CD4-positive, alpha-beta T cell treated with Interleukin-17A for 4 hours (primary cell): ENCODE data around the gene KAZN.
"Not testable (repeated sequence)": the region's sequence is repeated elsewhere in the genome, so short reads cannot be mapped to it uniquely, and the experiment has no call there.

Experiments
- DNase-seq: peaks from one replicate; pipeline ENCODE4 v3.0.0-alpha.2; 2020; ENCODE audit warnings: mixed read lengths

The KAZN gene

DNA sequence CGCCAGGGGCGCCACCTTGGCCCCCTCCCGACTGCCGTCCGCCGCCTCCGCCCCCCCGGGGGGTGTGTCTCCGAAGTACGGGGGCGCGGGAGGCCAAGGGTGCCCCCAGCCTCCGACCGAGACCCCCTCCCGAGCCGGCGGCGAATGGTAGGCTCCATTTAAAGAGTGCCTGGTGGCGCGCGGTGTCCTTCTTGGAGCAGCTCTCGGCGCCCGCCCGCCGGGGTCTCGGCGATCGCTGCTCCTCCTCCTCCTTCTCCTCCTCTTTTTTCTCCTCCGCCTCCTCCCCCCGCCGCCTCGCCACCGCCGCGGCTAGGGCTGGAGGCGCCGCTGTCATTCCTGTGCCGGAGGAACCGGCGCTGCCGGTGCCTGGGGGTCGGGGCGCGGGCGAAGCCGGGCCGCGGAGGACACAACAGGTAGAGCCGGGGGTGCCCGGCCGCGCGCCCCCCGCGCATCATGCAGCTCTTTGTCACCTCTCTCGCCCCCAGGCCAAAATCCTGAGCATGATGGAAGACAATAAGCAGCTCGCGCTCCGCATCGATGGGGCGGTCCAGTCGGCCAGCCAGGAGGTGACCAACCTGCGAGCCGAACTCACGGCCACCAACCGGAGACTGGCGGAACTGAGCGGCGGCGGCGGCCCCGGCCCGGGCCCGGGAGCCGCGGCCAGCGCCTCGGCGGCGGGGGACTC, at the start of gene KAZN:
KAZN (plus strand) TSS at position 188 of the 685 bp plus-strand sequence.
- no peak for DNase-seq

DNA sequence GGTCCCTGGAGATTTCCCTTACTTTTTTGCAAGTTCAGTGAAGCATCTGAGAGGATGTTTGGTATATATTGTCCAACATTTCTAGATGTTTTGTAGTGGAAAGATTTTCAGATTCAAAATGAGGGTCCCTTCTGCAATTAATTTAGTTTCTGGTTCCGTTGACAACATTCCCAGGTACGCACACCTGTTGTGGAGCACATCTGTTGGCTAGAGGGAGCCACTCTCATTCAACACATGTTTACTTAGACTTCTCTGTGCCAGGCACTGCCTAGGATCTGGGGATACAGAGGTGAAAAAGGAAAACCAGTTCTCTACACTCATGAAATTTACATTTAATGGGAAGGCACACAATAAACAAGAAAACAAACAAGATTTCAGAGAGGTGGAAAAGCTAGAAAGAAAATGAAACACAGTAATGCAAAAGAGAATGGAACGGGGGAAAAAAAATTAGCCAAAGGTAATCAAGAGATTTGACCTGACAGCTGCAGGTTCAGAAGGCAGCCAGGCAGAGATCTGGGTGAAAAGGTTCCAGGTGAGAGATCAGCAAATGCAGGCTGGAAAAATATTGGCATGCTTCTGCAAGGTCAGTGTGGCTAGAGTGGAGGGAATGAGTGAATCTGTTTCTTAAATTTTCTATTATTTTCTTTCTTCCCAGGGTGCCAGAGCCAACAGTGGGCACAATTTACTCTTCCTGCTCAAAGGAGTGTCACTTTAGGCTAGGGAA, 48.4 kb upstream of the KAZN start:
- DNase-seq: no peak

DNA sequence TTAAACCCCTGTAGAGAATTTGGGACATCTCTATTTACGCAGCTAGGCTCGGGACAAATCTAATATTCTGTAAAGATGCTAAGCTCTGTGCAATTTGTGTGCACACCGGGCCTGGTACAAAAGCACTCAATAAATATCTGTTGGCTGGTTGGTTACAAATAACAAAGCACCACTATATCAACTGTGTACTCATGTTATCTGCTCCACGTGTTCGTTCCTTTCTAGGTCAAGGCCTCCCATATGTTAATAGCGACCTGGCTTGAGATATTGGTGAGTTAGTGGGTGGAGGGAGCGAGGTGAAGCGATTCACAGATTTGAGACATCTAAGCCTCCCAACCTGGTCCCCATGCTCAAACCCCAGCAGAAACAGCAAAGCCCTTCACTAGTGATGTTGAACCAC, 47.1 kb upstream of the KAZN start:
- no peak for DNase-seq

DNA sequence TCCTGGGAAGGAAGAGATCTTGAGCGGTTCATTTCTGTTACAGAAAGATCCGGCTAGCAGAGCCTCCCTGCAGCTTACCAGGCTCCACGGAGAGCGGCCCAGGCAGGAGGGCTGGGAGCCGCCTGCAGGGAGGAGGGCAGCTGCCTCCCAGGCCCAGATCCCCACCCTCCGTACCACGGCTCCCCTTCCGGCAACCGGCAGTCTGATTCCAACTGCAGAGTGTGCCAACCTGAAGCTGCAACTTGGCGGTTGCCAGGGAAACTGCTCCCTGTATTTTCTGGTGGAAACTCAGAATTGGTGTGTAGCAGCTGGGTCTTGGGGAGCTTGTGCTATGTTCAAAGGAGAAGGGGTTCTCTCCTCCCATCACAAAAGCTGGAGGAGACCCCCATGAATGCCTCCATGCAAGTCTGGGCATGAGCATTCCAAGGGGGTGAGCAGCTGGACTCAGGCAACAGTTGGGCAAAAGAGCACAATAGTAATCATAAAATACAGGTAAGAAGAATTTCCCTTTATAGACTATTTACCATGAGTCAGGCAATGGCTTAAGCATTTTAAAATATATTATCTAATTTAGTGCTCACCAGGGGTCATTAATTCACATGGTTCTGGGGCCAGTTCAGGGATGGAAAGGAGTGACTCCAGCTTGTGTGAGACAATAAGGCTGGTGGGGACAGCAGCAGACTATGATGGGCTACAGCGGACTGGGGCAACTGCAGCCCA, 46.1 kb upstream of the KAZN start:
- DNase-seq: no peak

DNA sequence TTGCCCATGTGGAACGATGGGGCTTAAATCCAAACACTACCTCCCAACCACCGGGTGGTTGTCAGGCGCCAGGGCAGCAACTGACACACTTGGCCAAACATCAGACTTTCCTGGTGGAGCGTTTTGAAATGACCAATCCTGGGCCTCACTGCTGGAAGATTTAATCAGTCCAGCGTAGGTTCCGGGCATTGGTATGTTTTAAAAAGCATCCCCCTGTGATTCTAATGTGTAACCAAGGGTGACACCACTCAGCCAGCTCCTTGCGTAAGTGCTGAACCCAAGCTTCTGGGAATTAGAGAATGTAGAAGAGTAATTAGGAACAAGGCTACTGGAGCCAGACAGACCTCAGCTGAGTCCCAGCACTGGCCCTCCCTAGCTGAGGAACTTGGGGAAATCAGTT, 44.8 kb upstream of the KAZN start:
- no peak for DNase-seq

DNA sequence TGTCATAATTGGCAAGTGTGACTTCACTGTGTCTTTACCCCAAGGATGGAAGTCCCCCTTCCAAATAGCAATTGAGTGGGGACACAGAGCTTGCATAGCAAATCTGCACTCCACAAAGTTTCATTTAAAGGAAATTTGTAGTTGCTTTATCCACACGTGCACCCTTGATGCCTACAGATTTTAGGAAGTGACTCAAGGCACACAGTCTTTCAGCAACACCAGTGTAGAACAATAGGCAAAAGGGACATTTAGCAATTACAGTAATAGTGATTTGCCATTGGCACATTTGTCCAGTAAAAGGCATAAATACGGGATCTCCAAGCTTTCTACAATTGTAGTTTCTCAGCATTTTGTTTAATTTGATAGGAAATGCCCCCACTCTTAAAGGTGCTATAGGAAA, 43.4 kb upstream of the KAZN start:
- DNase-seq: no peak

DNA sequence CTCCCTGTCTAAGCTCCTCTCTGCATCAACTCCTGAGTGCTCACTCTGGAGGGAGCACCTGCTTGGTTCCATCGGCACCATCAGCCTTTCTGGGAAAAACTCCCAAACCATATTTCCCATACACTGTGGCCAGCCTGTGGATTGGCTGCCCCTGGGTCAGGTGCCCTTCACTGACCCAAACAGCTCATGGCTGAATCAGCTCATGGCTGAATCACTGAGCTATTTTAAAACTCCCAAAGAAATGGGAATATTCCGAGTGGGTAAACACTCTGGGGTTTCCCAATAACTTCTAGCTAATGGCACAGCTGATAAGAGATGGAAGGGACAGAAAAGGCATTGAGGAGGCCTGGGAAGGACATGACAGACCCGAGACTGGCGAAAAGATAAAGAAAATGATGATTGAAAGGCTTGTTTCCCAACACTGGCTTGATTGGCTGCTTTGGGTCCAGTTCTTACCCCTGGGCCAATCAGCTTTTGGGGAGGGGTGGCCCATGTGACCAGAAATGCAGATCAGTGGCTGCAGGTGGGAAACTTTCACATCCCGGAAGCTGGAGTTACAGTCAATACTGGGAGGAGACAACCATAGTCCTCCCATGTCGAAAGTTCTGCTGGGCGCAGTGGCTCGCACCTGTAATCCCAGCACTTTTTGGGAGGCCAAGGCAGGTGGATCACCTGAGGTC, 37.3 kb upstream of the KAZN start:
- no peak for DNase-seq

DNA sequence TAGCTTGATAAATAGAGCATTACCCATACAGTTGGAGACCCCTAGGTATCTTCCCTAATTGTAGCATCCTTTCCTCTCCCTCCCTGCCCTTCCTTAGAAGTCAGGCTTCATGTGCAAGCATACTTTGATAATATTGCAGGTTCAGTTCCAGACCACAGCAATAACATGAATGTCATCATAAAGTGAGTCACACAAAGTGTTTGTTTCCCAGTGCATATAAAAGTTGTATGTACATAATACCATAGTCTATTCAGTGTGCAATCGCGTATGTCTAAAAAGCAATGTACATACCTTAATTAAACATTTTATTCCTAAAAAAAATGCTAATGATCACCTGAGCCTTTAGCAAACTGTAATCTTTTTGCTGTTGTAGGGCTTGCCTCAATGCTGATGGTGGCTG, 33.4 kb upstream of the KAZN start:
- DNase-seq: no peak

DNA sequence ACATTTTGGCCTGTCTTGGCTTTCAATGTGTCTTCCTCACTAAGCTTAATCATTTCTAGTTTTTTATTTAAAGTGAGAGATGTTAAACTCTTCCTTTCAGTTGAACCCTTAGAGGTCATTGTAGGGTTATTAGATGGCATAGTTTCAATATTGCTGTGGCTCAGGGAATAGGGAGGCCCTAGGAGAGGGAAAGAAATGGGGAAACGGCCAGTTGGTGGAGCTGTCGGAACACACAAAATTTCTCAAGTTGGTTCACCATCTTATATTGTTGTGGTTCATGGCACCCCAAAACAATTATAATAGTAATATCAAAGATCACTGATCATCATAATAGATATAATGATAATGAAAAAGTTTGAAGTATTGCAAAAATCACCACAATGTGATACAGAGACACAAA, 31.4 kb upstream of the KAZN start:
- no peak for DNase-seq

DNA sequence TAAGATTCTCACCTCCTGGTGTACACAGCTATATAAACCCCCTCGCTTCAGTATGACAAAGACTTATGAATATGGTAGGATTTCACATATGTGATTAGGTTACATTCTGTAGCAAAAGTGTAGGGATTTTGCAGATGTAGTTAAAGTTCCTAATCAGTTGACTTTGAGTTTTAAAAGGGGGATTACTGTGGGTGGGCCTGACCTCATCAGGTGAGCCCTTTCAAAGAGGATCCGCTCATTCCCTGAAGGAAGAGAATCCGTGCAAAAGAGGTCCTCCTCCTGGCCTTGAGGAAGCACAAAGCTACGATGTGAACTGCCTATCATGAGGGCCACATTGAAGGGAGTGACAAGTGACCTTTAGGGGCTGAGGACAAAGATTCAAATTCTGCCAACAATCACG, 30.6 kb upstream of the KAZN start:
- DNase-seq: no peak

DNA sequence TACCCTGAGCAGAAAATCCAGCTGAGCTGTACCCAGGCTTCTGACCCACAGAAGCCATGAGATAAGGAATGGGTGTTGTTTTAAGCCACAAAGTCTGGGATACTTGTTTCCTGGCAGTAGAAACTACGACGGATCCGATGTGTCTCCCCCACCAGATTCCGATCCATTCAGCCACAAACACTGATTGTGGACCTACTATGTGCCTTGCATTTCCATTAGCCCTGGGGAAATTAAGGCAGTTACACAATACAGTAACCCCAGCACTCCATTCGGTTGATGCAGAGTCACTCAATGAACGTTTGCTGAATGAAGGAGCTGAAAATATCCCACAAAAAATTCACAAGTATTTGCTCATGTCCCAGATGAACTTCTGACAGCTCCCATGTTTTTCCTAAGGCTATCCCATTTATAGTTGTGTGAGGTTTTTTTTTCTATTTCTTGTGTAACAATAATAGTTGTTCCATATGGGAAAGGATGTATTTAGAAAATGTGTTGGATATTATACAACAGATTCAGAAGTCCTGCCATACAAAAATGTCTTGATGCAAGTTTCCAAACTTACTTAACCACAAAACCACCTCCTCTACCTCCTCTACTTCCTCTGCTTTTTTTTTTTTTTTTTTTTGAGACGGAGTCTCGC, 29.6 kb upstream of the KAZN start:
- no peak for DNase-seq

DNA sequence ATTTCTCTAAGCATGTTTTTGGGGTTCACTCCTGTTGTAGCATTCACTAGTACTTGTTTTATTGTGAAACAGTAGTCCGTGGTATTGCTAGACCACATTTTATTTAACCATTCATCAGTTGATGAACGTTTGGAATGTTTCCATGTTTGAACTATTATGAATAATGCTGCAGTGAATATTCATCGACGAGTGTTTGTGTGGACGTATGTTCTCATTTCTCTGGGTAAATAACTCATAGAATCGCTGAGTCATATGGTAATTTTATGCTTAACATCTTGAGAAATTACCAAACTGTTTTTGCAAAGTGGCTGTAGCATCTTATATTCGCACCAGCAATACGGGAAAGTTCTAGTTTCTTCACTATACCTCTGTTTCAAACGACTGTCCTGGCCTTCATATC, 28.0 kb upstream of the KAZN start:
- DNase-seq: no peak

DNA sequence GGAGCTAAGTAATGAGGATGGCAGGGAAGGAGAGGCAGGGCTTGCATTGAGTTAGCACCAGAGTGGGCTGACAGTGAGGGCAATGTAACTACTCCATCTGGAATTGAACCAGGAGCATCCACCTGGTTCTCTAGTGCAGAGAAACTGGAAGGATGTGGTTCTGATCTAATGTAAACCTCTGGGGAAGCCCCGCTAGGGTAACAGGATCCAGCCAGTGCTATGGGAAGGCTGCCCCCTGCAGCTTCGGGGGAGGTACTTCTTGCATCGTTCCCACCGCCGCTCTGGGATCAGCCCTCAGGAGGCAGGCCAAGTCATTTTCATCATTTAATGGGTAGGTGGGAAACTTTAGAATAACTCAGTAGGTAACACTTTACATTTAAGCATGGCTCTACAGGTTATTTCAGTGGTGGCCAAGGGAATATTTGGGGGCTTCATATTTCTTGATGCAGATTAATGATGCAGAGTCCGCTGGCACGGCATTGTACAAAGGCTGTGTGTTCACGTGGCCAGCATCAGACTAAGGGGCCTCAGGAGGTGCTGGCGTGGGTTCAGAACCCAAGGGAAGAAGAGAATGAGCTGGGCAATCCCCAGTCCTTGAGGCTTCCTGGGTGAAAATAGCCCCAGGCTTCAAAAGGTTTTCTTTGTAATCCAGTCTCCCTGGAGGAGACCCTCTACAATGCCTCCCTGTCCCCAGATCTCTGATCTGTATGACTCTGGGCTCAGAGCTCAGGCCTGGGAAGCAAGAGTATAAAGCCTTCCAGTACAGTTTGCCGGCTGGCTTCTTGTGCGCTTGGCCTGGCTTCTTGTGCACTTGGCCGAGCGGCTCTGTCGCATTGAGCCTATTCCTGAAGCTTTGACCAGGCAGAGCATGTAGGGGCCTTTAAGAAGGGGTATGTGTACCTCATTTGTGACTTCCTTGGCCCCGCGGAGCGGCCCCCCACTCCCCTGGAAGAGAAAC, 26.4 kb upstream of the KAZN start:
- no peak for DNase-seq

DNA sequence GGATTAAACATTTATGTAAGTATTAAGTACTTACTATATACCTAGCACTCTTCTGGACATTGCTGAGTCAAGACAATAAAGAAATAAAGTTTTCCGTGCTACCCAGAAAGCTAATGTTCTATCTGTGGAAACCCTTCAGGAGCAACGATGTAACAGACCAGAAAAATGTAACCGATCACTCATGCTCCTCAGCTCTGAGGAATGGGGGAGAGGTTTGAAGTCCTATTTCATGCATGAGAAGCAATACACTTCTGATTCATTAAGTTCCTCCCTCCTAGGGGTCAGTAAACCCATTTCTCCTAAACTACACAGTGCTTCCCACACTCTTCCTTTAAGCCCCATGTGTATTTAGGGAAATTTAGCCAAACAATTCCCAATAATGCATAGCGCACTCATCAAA, 25.6 kb upstream of the KAZN start:
- DNase-seq: no peak

DNA sequence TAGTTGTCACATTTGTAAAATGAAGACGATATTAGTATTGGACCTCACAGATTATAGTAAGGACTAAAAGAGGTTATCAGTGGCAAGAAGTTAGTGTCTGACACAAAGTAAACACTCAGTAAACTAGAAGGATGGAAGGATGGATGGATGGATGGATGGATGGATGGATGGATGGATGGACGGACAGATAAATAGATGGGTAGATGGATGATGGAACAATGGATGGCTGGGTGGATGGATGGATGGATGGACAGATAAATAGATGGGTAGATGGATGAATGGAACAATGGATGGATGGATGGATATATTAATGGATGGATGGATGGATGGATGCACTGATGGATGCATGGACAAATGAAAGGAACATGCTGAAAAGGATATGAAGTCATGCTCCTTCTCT, 22.3 kb upstream of the KAZN start:
- no peak for DNase-seq

DNA sequence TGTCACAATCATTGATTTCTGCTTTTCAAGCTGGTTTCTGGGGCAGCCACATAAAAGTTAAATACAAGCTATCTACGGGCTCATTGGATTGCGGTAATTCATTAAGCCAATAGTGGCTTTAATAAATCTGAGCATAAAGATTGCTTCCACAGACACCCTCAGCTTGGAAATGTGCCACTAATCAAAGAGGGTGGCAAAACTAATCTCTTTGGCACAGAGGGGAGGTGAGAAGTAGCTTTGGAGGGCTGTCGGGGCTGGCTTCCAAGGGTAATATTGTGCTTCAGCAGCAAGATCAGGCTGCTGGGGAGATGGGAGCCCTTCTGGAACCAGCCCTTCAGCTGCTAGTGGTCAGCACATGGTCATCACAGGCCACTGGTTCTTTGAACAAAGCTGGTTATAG, 21.2 kb upstream of the KAZN start:
- no peak for DNase-seq

DNA sequence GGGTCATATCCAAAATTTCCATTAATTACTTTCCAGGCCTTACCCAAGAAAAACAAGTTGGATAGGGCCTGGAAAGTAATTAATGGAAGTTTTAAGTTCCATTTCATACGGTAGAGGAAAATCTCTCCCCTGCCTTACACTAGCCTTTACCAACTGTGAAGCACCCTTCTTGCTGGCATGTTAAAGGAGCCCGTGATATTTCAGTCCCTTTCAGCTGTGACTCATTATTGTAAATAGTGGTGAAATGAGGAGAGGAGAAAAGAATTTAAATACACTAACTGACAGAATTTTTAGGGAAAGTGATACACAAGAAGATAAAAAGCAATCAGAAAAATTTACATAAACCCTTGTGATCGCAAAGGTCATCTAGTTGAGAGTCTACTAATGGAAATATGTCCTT, 20.3 kb upstream of the KAZN start:
- DNase-seq: no peak

DNA sequence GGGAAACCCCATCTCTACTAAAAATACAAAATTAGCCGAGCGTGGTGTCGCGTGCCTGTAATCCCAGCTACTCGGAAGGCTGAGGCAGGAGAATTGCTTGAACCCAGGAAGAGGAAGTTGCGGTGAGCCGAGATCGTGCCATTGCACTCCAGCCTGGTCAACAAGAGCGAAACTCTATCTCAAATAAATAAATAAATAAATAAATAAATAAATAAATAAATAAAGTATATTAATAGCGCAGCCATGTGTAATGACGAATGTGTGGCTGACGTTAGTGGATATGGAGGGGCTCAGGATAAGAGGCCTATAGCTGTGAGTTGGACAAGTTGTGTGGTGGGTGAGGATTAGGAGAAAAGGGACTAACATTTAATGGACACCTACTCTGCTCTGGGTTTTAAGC, 18.2 kb upstream of the KAZN start:
- not testable (repeated sequence) for DNase-seq

DNA sequence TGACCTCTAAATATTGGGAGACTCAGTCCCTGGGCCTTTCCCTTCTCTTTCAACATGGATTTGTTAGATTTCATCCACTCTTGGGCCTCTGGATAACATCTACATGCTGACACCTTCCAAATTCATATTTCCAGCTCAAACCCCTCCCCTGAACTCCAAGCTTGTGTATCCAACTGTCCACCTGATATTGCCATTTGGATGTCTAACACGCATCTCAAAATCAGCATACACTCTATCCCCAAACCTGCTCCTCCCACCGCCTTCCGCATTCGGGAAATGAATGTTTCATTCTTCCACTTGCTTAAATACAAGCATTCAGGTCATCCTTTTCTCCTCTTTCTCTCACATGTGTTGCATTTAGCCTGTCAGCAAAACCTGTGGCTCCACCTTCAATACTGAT, 17.5 kb upstream of the KAZN start:
- DNase-seq: no peak

DNA sequence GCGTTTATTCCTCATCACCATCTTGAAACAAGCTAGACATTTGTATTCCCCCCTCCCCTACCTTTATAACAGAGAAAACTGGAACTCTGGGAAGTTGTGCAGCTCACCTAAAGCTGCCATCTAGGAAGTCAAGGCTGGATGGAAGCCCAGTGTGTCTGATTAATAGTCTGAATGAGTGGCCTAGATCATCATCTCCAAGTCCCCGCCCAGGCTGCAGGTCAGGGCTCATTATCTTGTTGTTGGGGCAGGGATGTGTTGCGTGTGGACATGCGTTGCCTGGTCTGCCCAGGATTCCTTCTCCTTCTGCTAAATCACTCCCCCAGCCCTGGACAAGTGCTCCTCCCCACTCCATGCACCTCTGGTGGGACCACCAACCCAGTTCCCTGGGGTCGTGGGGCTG, 14.7 kb upstream of the KAZN start:
- no peak for DNase-seq

DNA sequence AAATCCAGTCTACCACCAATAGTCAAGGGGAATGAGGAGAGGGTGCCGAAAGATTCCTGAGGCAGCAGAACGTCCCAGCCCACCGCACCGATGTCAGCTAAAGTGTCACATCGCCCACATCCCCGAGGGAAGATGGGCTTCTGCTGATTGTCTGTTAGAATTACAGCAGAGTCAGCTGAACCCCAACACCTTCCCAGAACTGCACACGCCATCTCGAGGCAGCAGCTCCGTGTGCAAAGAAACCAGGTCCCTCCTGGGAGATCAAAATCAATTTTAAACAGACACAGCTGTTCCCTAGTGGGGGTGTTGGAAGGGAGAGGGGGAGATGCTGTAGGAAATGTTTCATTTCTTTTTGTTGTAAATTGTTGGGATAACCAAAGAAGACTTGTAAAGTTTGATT, 12.8 kb upstream of the KAZN start:
- DNase-seq: no peak
